Right lobe of liver (tissue), 6 donors: ENCODE measurements around the gene DIP2C. TPM values are rescaled to one million over a fixed set of nuclear protein-coding genes. Genes with fewer than 3 reads are reported as not detected.
A peak's percentile ranks its signal among the peaks of the same experiment; 100 is the strongest.

Experiments
- ATAC-seq, 4 donors: fragments of 200-7000 bp; cut with Tn5 transposase; one replicate each; pipeline ENCODE4 v1.9.1; 2020; ENCODE audit warnings: mild to moderate bottlenecking in 4 of 4, moderate library complexity in 4 of 4
- DNase-seq, 3 donors: peaks; one replicate each; pipeline ENCODE4 v3.0.0-alpha.2; 2020
- H3K27ac ChIP-seq, 3 donors: fragments of 200-600 bp; one replicate each; pipeline ENCODE4 v1.8.0; 2022
- H3K27me3 ChIP-seq, 2 donors: fragments of 200-600 bp; one replicate each; pipeline ENCODE4 v1.8.0; 2022
- H3K36me3 ChIP-seq, 4 donors: fragments of 200-600 bp; sonication (generic) in 1 of 4; one replicate each; pipeline versions ENCODE4 v1.5.1 to v1.8.0; 2017 to 2022; ENCODE audit warnings: control low read depth in 1 of 4
- H3K4me1 ChIP-seq, 4 donors: fragments of 200-600 bp; sonication (generic) in 1 of 4; one replicate each; pipeline versions ENCODE4 v1.5.1 to v1.8.0; 2017 to 2022; ENCODE audit warnings: control low read depth in 1 of 4
- H3K4me3 ChIP-seq, 3 donors: fragments of 200-600 bp; one replicate each; pipeline ENCODE4 v1.8.0; 2022
- H3K9me3 ChIP-seq, 4 donors: fragments of 200-600 bp; sonication (generic) in 1 of 4; one replicate each; pipeline versions ENCODE4 v1.5.1 to v1.8.0; 2017 to 2022; ENCODE audit warnings: control low read depth in 1 of 4
- CTCF ChIP-seq, 4 donors: fragments of 200-600 bp in 3 of 4; fragments of 450-650 bp in 1 of 4; IDR thresholded peaks; one replicate each; pipeline versions ENCODE4 v1.5.1 to v1.8.0; 2016 to 2022; ENCODE audit warnings: antibody characterized with exemption in 4 of 4, mild to moderate bottlenecking in 2 of 4
- POLR2A ChIP-seq: fragments of 450-650 bp; IDR thresholded peaks from one replicate; pipeline ENCODE4 v1.6.1; 2017; ENCODE audit warnings: antibody characterized with exemption, mild to moderate bottlenecking
- whole genome bisulfite sequencing: methylation state at CpG from one replicate; pipeline ENCODE4 v1.1.6; 2018; ENCODE audit warnings: low coverage, low lambda C conversion rate; ENCODE audit not compliant: insufficient coverage; ENCODE audit errors: missing lambda C conversion rate; 5-methylcytosine and 5-hydroxymethylcytosine counted together
- intact Hi-C, 2 donors: fragments of 100-400 bp; cut with DNase I; formaldehyde crosslinking; loops; one replicate each; pipeline versions ENCODE4 v1.11.2 to v1.14.1; 2022
- total RNA-seq, 6 experiments: library from RNA; depleted of rRNA in 2 of 6; stranded (reverse); fragments of >200 nt in 2 of 6; fragmentation: NEBNext Ultra II Directional in 3 of 6; extraction: Animal tissue kit (Norgen Biotek cat#: 25700) in 3 of 6; gene quantifications; one replicate each; pipeline versions ENCODE4 v1.1.0 to v1.2.4, GENCODE V29; 2016 to 2023
- donor health status: DM: no; HTN: yes; CAD: no.
- donor health status: DM: no; HTN: no; CAD: no.
- donor health status: DM: no; HTN: no; CAD: no.
- donor health status: DM: no; HTN: yes; CAD: no.
- donor health status: DM: no; HTN: yes; CAD: no.

The DIP2C gene
- total RNA-seq, 6 experiments from 2014 or later = 8.0 to 13.5 (median 11.7) TPM

GRCh38 chr10:308101-308500 lies 381.4 kb downstream of the DIP2C start:
- peak in 1 of 4 donors; percentile 17 for TF ChIP-seq CTCF (IDR thresholded peaks at IDR 0.05)
- no peak for TF ChIP-seq POLR2A
- peak overlapping the region; percentile 55 to 75 (median 61) for H3K27ac ChIP-seq
- intact Hi-C loops = no loop called here
- ATAC-seq = peak; percentile 65 to 81 (median 70)
- peak overlapping the region in 1 of 3 donors; percentile 26 for H3K4me3 ChIP-seq
- WGBS = no CpG with 5 or more reads among the region's 11 CpGs
- H3K4me1 ChIP-seq = peaks cover 0 to 37% (median 15%) of the 10 kb centered on the region in 4 donors
- no peaks in the 10 kb centered on the region for H3K36me3 ChIP-seq
- no peaks in the 10 kb centered on the region for H3K9me3 ChIP-seq
- H3K27me3 ChIP-seq = no peaks in the 10 kb centered on the region
- DNase-seq = peak in 1 of 3 donors; percentile 59

GRCh38 chr10:307659-308058 lies 381.8 kb downstream of the DIP2C start:
- no peaks in the 10 kb centered on the region for H3K36me3 ChIP-seq

GRCh38 chr10:306675-307185 lies 382.7 kb downstream of the DIP2C start:
- whole genome bisulfite sequencing = 51% methylated on average over 5 of the region's 8 CpGs
- TF ChIP-seq CTCF (IDR thresholded peaks at IDR 0.05) (no peak), POLR2A (no peak)
- Histone ChIP-seq H3K27ac (no peak overlapping the region), H3K27me3 (no peaks in the 10 kb centered on the region), H3K9me3 (no peaks in the 10 kb centered on the region), H3K4me3 (no peak overlapping the region), H3K4me1 (peaks cover 0 to 37% (median 15%) of the 10 kb centered on the region in 4 donors), H3K36me3 (no peaks in the 10 kb centered on the region)
- intact Hi-C loops = no loop called here
- DNase-seq (peak in 1 of 3 donors; percentile 56), ATAC-seq (peak in 3 of 4 donors; percentile 45 to 58 (median 49))

More at GRCh38 chr10:307659-308058, 381.8 kb downstream of the DIP2C start:
- ATAC-seq (no peak), DNase-seq (no peak)
- intact Hi-C loops = no loop called here
- Histone ChIP-seq H3K4me1 (peaks cover 0 to 37% (median 15%) of the 10 kb centered on the region in 4 donors), H3K27me3 (no peaks in the 10 kb centered on the region), H3K9me3 (no peaks in the 10 kb centered on the region), H3K27ac (peak overlapping the region; percentile 55 to 75 (median 61)), H3K4me3 (no peak overlapping the region)
- no peak for TF ChIP-seq CTCF (IDR thresholded peaks at IDR 0.05)
- no peak for TF ChIP-seq POLR2A
- WGBS = 92% methylated on average over 13 of the region's 18 CpGs

- WGBS = 63% methylated on average over 6 of the region's 6 CpGs
- intact Hi-C loops = no loop called here
These were observed 383.3 kb downstream of the DIP2C start for GRCh38 chr10:306007-306674.

More at GRCh38 chr10:306007-306674, 383.3 kb downstream of the DIP2C start:
- DNase-seq (no peak), ATAC-seq (no peak)
- no peak overlapping the region for H3K4me3 ChIP-seq
- no peaks in the 10 kb centered on the region for H3K36me3 ChIP-seq
- TF ChIP-seq POLR2A (no peak), CTCF (IDR thresholded peaks at IDR 0.05) (no peak)
- no peak overlapping the region for H3K27ac ChIP-seq
- peaks cover 0 to 37% (median 15%) of the 10 kb centered on the region in 4 donors for H3K4me1 ChIP-seq
- no peaks in the 10 kb centered on the region for H3K9me3 ChIP-seq
- no peaks in the 10 kb centered on the region for H3K27me3 ChIP-seq
